NCI-H226 (cell line): Measurements from ENCODE around the gene FLT1.

ENCODE experiments used
- DNase-seq: peaks from one replicate; pipeline ENCODE4 v3.0.0-alpha.2; 2015

FLT1 gene

GRCh38 chr13:28375250-28375930 is 119.5 kb downstream of the FLT1 start:
- DNase-seq, result no peak

GRCh38 chr13:28373810-28374209 is 121.1 kb downstream of the FLT1 start:
- no peak for DNase-seq

- no peak for DNase-seq
These were observed 124.5 kb downstream of the FLT1 start for GRCh38 chr13:28370448-28370847.

- no peak for DNase-seq
These were observed 136.2 kb downstream of the FLT1 start for GRCh38 chr13:28358708-28359107.

GRCh38 chr13:28357911-28358433 is 137.0 kb downstream of the FLT1 start:
- DNase-seq, result no peak

- DNase-seq, result no peak
These were observed 137.6 kb downstream of the FLT1 start for GRCh38 chr13:28357247-28357825.

GRCh38 chr13:28356561-28357021 is 138.3 kb downstream of the FLT1 start:
- DNase-seq, result no peak

GRCh38 chr13:28355822-28356371 is 139.0 kb downstream of the FLT1 start:
- no peak for DNase-seq

GRCh38 chr13:28355046-28355821 is 139.7 kb downstream of the FLT1 start:
- DNase-seq, result no peak

GRCh38 chr13:28353679-28354078 is 141.2 kb downstream of the FLT1 start:
- no peak for DNase-seq

GRCh38 chr13:28349907-28350654 is 144.8 kb downstream of the FLT1 start:
- DNase-seq, result no peak

GRCh38 chr13:28349371-28349770 is 145.6 kb downstream of the FLT1 start:
- DNase-seq, result no peak

- DNase-seq, result no peak
These were observed 147.2 kb downstream of the FLT1 start for GRCh38 chr13:28347456-28348371.

- DNase-seq, result no peak
These were observed 148.8 kb downstream of the FLT1 start for GRCh38 chr13:28346154-28346553.

GRCh38 chr13:28344163-28344562 is 150.8 kb downstream of the FLT1 start:
- no peak for DNase-seq

- no peak for DNase-seq
These were observed 152.7 kb downstream of the FLT1 start for GRCh38 chr13:28342251-28342650.

- peak; percentile 24 for DNase-seq
These were observed 154.6 kb downstream of the FLT1 start for GRCh38 chr13:28340272-28340793.

GRCh38 chr13:28339419-28339818 is 155.5 kb downstream of the FLT1 start:
- peak; percentile 24 for DNase-seq

- DNase-seq, result no peak
These were observed 156.2 kb downstream of the FLT1 start for GRCh38 chr13:28338742-28339141.

GRCh38 chr13:28338006-28338574 is 156.8 kb downstream of the FLT1 start:
- no peak for DNase-seq
